Anterior cingulate cortex (tissue), 58 donors: Measurements from ENCODE around the gene ZNF669.
"Not testable (repeated sequence)": the region's sequence is repeated elsewhere in the genome, so short reads cannot be mapped to it uniquely, and the experiment has no call there.

Source experiments
- DNase-seq, 58 donors: peaks; one replicate each; lab custom pipeline; 2025; lab: John Stamatoyannopoulos, UW

ZNF669 gene

DNA sequence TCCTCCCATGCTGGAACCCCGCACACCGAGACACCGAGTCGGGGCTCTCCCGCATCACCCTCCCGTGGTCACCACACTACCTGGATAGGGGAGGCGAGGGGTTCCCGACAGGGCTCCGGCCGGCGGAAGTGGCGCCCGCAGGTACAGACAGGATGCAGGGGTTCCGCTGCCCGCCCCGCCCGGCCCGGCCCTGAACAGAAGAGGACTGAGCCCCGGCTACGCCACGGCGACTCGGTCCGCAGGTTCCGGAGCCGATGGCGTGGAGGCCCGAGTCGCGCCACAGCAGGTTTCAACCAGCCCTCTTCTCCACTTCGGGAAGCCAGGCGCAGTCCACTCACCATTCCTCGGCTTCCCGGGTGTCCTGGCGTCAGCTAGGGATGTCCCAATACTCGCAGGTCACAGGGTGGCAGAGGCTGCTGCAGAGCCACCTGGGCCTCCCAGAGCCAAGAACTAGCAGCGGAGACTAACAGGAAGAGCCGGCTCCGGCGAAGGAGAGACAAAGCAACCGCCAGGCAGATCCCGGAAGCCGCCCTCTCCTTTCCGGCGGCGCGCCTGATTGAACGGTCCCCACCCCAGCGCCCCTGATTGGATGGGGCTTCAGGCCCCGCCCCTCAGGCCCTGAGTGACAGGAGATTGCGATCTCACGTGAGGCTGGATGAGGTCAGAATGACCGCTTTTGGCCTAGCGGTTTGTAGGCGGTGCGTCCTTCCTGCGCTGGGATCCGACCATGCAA is at the start of gene ZNF669:
Gene ZNF669, minus strand, starts transcription at position 498 of the 733 bp plus-strand sequence. Its CDS starts 157 bp downstream, at position 341.
- DNase-seq: peak; percentile 78 to 99 (median 95)

DNA sequence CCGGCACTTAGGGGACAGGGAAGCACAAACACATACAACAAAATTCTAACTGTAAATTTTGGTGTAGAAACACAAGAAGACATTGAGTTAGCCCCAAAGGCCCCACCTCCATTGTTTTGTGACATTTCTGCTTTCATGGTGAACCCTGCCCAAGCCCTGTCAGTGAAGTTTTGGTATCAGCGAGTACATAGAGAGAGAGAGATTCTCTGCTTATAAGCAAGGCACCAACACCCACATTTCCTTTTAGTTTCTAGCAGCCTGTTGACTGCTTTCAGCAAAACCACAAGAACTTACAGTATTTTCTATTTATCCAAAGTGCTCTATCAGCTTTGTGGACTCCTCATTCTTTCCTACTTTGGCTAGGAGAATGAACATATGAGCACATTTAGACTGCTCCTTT is 43.6 kb upstream of the ZNF669 start:
- no peak for DNase-seq

DNA sequence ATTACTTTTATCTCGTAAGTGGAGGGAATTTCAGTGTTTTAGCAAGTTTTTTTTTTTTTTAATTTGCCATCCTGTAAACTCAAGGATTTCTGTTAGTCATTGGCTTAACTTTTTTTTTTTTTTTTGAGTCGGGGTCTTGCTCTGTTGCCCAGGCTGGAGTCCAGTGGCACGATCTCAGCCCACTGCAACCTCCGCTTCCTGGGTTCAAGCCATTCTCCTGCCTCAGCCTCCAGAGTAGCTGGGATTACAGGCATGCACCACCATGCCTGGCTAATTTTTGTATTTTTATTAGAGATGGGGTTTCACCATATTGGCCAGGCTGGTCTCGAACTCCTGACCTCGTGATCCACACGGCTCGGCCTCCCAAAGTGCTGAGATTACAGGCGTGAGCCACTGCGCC is 43.0 kb upstream of the ZNF669 start:
- DNase-seq: not testable (repeated sequence)

DNA sequence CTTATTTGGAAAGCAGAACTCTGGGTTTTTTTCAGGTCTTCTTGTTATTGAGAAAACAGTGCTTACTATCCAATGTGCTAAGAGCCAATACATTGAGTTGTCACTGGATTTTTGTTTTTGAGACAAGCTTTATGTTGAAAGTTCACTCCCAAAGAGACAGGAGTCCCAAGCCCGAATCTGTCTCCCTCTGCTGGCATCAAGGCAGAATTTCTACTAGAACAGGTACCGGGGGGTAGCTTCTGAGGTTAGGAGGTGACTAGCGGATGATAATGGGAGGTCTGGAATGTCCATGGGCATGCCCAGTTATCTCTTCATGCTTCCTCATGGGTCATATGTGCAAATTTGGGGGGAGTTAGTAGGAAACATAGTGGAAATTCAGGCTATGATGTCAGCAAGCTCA is 42.5 kb upstream of the ZNF669 start:
- DNase-seq: no peak

DNA sequence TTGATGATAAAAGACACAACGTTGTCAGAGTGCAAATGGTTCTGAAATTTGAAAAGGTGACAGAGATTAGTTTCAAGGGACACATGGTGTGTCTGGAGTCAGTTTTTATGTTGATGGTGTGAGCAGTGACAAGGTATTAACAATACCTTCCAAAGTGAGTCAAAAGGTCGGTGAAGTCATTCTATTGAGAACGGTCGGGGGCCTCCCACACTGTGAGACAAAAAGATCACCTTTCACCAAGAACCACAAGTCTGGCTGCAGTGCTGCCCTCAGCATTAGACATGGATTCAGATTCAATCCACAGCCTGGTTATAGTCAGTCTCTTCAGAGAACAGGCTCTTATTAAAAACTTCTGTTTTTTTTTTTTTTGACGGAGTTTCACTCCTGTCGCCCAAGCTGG is 41.1 kb upstream of the ZNF669 start:
- no peak for DNase-seq

DNA sequence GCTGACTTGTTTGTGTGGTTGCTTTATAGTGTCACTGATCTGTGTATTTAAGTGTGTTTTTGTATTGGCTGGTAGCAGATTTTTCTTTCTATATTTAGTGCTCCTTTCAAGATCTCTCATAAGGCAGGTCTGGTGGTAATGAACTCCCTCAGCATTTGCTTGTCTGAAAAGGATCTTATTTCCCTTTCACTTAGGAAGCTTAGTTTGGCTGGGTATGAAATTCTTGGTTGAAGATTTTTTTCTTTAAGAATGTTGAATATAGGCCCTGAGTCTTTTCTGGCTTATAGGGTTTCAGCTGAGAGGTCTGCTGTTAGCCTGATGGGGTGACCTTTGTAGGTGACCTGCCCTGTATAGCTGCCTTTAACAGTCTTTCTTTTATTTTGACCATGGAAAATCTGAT is 35.4 kb upstream of the ZNF669 start:
- DNase-seq: not testable (repeated sequence)

DNA sequence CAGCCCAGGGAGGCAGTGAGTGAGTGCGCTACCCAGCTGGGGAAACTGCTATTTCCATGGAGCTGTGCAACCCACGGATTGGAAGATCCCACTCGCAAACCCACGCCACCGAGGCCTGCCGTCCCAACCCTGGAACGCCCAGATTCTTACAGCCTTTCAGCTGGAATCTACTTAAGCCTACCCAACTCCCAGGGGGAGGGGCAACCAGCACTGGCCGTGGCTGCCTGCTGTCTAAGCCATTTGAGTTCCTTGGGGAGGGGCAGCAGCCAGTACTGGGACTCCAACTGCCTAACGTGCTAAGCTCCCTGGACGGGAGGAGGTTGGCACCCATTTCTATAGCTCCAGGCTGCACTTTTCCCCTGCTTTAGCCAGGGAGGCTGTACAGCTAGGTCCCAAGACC is 27.1 kb upstream of the ZNF669 start:
- DNase-seq: no peak

DNA sequence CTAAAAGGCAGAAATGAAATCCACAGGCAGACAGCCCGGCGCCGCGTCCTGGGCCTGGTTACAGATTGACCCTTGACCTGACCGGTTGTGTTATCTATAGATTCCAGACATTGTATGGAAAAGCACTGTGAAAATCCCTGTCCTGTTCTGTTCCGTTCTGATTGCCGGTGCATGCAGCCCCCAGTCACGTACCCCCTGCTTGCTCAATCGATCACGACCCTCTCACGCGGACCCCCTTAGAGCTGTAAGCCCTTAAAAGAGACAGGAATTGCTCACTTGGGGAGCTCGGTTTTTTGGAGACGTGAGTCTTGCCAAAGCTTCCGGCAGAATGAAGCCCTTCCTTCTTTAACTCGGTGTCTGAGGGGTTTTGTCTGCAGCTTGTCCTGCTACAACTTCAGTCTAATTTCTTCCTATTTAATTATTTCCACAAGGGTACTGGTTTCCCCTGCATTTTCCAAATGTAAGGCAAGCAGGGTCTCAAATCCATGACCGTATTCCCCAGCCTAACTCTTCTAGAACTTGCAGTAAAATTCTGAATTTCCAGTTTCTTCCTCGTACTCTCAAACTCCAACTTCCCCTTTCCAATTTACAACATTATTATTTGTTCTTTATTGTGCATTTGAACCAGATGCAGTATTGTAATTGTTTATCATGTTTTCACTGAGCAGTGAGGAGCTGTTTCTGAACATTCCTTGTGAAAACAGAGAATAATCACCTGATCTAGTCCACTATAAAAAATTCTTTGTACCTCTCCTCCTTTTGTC is 23.5 kb upstream of the ZNF669 start:
- DNase-seq: not testable (repeated sequence)

DNA sequence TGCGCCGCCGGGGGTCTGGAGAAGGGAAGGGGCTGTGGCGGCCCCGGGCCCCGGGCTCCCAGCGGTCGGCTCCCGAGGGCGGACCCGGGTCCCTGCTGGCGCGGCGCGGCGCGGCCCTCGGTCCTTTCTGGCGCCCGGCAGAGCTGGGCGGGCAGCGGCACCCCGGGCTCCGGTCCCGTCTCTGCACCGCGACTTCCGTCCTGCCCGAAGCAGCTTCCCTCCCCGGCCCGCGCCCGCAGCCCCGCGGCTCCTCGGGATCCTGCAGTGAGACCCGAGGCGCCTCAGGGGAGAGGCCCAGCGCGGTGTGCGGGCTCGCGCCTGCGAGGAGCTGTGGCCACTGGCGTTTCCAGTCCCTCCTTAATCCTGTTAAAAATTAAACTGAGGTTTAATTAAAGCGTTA is 22.4 kb upstream of the ZNF669 start:
- not testable (repeated sequence) for DNase-seq

DNA sequence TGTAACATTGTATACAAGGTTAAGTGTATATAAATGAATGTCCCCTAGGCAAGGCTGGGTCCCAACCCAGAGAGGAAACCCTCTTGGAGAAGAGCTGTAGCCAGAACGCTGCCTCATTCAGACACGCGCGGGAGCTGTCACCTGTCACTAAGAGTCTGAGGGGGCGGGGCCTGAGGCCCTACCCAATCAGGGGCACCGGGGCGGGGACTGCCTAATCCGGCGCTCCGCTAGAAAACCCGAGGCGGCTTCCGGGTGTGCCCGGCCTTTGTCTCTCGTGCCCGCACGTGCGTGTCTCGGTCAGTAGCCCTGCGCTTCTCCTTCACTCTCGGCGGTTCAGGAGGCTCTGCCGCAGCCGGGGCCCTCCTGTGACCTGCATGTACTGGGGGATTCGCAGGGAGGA is 22.0 kb upstream of the ZNF669 start:
- not testable (repeated sequence) for DNase-seq

DNA sequence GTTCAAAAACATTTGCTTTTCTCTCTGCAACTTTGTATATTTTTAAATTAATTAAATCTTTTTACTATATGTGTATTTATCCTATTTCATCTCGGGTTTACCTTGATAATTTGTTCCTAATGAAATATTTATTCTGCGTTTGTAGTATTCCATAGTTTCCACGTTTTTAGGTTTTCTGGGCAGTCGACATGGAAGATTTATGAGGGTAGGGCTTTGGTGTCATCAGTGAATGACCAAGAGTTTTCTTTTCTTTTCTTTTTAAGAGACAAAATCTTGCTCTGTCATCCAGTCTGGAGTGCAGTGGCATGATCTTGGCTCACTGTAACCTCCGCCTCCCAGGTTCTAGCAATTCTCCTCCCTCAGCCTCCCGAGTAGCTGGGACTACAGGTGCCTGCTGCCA is 17.2 kb upstream of the ZNF669 start:
- DNase-seq: no peak

DNA sequence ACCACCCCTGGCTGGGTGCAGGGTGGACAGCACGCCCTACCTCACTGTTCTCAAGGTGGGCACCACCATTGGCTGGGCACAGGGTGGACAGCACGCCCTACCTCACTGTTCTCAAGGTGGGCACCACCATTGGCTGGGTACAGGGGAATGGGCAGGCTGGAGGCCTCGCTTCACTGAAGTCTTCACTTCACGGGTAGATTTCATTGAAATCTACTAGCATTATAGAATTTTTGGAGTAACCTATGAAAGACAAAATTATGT is 16.2 kb upstream of the ZNF669 start:
- DNase-seq: not testable (repeated sequence)

DNA sequence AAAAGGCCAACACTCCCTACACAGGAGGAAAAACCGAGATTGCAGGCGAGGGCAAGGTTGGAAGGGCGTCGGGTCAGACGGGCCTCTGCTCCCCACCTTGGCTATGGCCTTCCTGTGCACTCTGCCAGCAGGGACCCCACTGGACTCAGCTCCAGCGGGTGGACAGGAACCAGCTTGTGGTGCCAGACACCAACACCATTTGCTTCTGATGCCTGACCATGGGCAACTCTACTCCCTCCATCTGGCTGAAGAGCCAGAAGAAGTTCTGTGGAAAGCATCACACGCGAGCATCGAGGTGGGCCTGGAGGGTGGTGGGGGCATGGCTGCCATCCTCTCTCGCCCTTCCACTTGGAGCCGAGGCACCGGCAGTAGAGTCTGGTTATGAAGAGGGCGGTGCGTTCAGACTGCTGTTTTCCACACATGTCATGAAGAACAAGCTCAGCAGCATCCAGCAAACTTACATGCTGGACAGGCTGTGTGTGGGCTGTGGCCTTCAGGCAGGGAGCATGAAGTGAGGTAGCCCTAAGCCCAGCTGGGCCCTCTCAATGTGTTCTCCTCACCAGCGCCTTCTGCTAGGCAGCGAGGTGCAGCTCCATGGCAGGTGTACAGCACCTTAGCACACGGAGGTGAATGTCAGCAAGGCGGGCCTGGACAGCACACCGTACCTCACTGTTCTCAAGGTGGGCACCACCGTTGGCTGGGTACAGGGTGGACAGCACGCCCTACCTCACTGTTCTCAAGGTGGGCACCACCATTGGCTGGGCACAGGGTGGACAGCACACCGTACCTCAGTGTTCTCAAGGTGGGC is 15.6 kb upstream of the ZNF669 start:
- DNase-seq: no peak

DNA sequence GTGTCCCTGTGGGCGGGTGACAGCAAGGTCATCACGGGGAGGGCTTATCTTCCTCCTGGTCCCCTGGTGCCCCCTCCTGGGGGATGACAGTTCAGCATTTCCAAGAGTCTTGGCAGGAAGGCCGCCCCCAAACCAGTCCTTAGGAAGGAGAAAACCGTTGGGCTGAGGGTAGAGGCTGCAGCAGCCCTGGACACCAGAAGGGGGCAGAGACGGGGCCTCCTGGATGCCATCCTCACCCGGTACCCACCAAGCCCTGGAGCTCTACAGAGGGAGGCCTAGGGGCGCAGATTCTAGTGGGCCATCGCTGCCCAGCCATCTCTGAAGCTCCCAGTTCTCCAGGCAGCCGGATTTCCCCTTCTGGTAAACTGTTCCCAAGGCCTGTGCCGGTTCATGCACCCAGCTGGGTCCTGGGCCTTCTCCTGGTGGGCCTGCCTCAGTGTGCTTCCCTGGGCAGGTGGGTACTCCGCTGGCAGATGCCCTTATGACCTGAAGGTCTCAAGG is 14.8 kb upstream of the ZNF669 start:
- DNase-seq: no peak

DNA sequence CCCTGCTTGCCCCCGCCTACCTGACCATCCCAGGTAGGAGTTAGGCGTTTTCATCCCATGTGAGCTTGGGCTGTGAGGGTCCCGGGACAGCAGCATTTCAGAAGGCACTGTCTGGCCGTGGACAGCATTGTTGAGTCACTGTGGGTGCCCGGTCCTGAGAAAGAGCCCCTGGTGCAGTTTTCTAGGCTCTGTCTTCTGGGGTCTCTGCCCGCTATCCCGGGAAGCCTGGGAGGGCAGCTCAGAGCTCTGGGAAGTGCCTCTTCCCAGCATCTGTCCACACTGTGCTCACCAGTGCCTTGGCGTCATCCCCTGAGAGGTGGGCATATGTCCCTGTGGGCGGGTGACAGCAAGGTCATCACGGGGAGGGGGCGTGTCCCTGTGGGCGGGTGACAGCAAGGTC is 11.4 kb upstream of the ZNF669 start:
- no peak for DNase-seq

DNA sequence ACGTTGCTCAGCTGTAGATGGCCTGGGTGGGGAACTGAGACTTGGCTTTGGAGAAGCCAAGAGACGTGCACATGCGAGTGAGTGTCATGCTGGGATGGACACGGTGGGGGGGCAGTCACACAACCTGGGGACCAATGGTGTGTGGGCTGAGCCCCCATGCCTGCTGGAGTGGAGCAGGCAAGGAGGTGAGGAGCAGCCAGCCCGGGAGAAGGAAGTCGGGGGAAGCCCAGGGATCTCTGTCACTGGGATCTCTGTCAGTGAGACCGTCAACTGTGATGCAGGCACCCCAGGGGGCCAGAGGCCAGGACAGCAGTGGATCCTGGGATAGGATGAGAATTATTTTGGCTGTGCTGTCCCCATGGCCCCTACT is 11.0 kb upstream of the ZNF669 start:
- no peak for DNase-seq

DNA sequence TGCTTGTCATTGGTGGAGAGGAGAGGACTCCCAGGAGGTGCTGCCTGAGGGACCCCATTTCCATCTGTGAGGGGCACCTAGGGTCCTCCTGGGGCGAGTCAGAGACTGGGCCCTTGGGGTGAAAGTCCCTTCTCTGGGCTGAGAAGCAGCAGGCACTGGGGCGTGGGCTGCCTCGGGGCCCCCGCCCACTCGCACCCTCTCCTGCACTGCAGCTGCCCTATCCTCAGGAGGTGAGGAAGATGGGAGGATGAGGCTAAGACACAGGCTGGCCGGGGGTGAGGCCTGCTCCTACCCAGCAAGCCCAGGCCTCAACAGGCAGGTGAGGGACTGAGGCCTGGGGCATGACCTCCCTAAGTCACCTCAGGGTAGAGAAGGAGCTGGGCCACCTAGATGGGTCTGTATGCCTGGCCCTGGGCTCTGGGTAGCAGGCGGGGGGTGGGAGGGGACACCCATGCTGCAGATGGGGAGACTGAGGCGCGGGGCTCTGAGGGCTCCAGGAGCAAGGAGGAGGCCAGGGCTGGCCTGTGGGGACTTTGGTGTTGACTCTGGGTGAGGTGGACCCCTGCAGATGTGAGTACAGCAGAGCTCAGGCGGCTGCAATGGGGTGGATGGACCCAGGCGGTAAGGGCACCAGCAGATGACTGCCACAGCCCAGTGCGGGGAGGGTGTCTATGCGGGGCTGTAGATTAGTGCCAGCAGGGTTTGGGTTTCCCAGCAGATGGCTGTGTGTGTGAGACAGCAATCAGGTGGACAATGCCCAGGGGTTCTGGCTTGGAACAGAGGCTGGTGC is 10.4 kb upstream of the ZNF669 start:
- DNase-seq: no peak

DNA sequence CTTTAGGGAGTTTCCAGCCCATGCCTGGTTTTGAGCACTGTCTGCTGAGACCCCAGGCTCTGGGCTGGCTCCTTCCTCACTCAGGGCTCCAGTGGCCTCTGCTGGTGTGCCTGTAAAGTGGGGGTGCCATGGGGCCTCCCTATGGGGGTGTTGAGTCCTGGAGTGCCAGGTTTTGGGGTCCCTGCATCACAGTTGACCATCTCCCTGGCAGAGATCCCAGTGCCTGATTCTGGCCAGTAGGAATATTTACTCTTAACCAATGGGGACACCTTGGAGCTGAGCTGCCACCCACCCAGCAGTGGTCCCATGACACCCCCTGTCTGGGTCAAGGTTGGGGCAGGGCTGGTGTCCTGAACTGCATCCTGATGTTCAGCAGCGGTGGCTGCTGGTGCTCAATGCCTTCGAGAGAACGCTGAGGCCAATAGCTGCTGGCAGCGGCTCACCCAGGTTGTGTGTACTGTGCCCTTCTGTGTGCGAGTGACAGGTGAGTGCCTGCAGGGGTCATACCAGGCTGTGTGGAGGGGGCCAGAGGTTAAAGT is 9.6 kb upstream of the ZNF669 start:
- DNase-seq: no peak

DNA sequence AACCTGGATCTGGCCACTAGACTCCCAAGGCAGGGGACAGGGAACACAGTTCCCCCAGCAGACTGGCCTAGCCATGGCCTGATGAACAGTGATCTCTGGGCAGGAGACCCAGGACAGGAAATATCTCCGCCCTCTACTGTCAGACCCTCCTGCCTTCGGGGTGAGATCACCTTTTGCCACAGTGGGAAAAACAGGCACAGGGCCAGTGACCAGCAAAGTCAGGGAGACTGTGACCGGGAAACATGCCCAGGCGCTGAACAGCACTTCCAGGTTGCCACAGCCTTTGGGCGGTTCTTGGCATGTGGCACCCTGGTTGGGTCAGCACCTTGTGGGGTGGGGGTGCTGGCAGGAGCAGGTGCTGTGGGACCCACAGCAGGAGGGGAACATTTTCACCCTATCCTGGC is 8.9 kb upstream of the ZNF669 start:
- peak in 1 of 58 donors; percentile 8 for DNase-seq

DNA sequence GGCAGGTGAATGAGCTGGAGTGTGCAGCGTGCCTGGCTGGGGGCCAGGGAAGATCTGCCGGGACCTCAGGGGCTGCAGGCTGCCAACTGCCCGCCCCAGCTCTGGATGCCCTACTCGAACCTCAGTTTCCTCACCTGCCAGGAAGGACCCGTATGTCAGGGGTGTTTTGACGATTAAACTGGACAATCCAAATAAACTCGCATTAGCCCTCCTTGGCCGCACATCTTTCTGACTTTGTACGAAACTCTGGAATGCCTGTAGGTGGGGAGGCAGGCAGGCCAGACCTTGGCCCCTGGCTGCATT is 8.3 kb upstream of the ZNF669 start:
- peak in 1 of 58 donors; percentile 13 for DNase-seq
